ENCODE data around the gene SCN4A. TPM values are rescaled to one million over a fixed set of nuclear protein-coding genes. Genes with fewer than 3 reads are reported as not detected.
"Not testable (repeated sequence)": the region's sequence is repeated elsewhere in the genome, so short reads cannot be mapped to it uniquely, and the experiment has no call there.

SCN4A gene
- total RNA-seq, 1 donor from 2014 or later: 1.6 TPM

GRCh38 chr17:63889026-63889848 is 83.5 kb downstream of the SCN4A start:
- H3K27me3 Mint-ChIP-seq (ENCODE audit: low read depth); H3K4me1 Mint-ChIP-seq; H3K9me3 Mint-ChIP-seq; H3K27ac Mint-ChIP-seq (ENCODE audit: unreplicated experiment); H3K36me3 Mint-ChIP-seq (ENCODE audit: low read depth); H3K4me3 Mint-ChIP-seq: not testable (repeated sequence)
- peak; percentile 32 for DNase-seq (ENCODE audit: low read depth, low spot score)
- peak; percentile 60 for TF ChIP-seq CTCF (conservative IDR thresholded peaks at IDR 0.05)

Other genes starting within 250 kb of the SCN4A start
- gene STRADA, start 231.1 kb downstream of the SCN4A start, total RNA-seq: 55.0 and 55.9 TPM in 2 replicates
- gene CCDC47, start 199.3 kb downstream of the SCN4A start, total RNA-seq: 72.9 and 73.2 TPM in 2 replicates
- 160 and 161 TPM in 2 replicates for gene DDX42, start 198.7 kb downstream of the SCN4A start, total RNA-seq
- gene PSMC5, start 145.5 kb downstream of the SCN4A start, total RNA-seq: 170 and 178 TPM in 2 replicates
- gene FTSJ3, start 145.3 kb downstream of the SCN4A start, total RNA-seq: 57.4 and 59.9 TPM in 2 replicates
- 43.0 and 45.5 TPM in 2 replicates for gene SMARCD2, start 130.2 kb downstream of the SCN4A start, total RNA-seq
- gene CSH2, start 99.2 kb downstream of the SCN4A start, total RNA-seq: not detected in 2 replicates
- not detected in 2 replicates for gene GH2, start 91.0 kb downstream of the SCN4A start, total RNA-seq
- gene CSH1, start 76.3 kb downstream of the SCN4A start, total RNA-seq: not detected in 2 replicates
- not detected in 2 replicates for gene CSHL1, start 61.7 kb downstream of the SCN4A start, total RNA-seq
- not detected in 2 replicates for gene GH1, start 54.1 kb downstream of the SCN4A start, total RNA-seq
- gene CD79B, start 40.6 kb downstream of the SCN4A start, total RNA-seq: 0.86 and 1.0 TPM in 2 replicates
- 0.82 and 1.4 TPM in 2 replicates for gene PRR29, start 25.4 kb upstream of the SCN4A start, total RNA-seq
- not detected in 2 replicates for gene ICAM2, start 47.7 kb upstream of the SCN4A start, total RNA-seq
- 8.5 and 11.1 TPM in 2 replicates for gene ERN1, start 157.2 kb upstream of the SCN4A start, total RNA-seq